OCI-LY1 (cell line): ENCODE data around the gene SLAMF1.

Experiments used
- H2AFZ ChIP-seq: fragments of 200-600 bp; sonication (generic), shearing (Covaris generic); 2 replicates; pipeline ENCODE4 v1.6.0; 2014; ENCODE audit warnings: antibody characterized with exemption, mild to moderate bottlenecking, low read length
- H3F3A ChIP-seq: fragments of 200-600 bp; sonication (generic), shearing (Covaris generic); 2 replicates; pipeline ENCODE4 v1.6.0; 2014; ENCODE audit warnings: mild to moderate bottlenecking, antibody characterized with exemption, low read length, moderate library complexity; ENCODE audit not compliant: insufficient read depth
- H3K27ac ChIP-seq: fragments of 200-600 bp; sonication (generic); 2 replicates; pipeline ENCODE4 v1.5.1; 2014; ENCODE audit warnings: low read length, mixed run types, mild to moderate bottlenecking, low read depth; ENCODE audit not compliant: poor library complexity, severe bottlenecking
- H3K27me3 ChIP-seq: fragments of 200-600 bp; sonication (generic); 2 replicates; pipeline ENCODE4 v1.6.0; 2014; ENCODE audit warnings: antibody characterized with exemption, mild to moderate bottlenecking, low read length, moderate library complexity; ENCODE audit not compliant: insufficient read depth
- H3K36me3 ChIP-seq: fragments of 200-600 bp; sonication (generic); 2 replicates; pipeline ENCODE4 v1.6.1; 2014; ENCODE audit warnings: mild to moderate bottlenecking, antibody characterized with exemption, low read length, moderate library complexity, mixed read lengths; ENCODE audit not compliant: insufficient read depth
- H3K4me1 ChIP-seq: fragments of 200-600 bp; sonication (generic); 2 replicates; pipeline ENCODE4 v1.5.1; 2014; ENCODE audit warnings: mild to moderate bottlenecking, low read length, moderate library complexity; ENCODE audit not compliant: insufficient read depth, severe bottlenecking
- H3K4me2 ChIP-seq: fragments of 200-600 bp; sonication (generic), shearing (Covaris generic); 2 replicates; pipeline ENCODE4 v1.6.1; 2014; ENCODE audit warnings: low read length
- H3K4me3 ChIP-seq: fragments of 200-600 bp; sonication (generic); 2 replicates; pipeline ENCODE4 v1.5.1; 2014; ENCODE audit warnings: low read length, low read depth, mild to moderate bottlenecking, mixed read lengths; ENCODE audit not compliant: poor library complexity, severe bottlenecking
- H3K79me2 ChIP-seq: fragments of 200-600 bp; shearing (Covaris generic); 2 replicates; pipeline ENCODE4 v1.6.1; 2016; ENCODE audit warnings: mixed run types, low read length, mixed read lengths; ENCODE audit not compliant: insufficient read depth
- H3K9ac ChIP-seq: fragments of 200-600 bp; sonication (generic), shearing (Covaris generic); 2 replicates; pipeline ENCODE4 v1.6.1; 2014; ENCODE audit warnings: mild to moderate bottlenecking, low read length, mixed read lengths
- H3K9me2 ChIP-seq: fragments of 200-600 bp; sonication (generic), shearing (Covaris generic); 2 replicates; pipeline ENCODE4 v1.6.1; 2014; ENCODE audit warnings: low read depth, mild to moderate bottlenecking, low read length, mixed read lengths
- H3K9me3 ChIP-seq: fragments of 200-600 bp; shearing (Covaris generic); 2 replicates; pipeline ENCODE4 v1.6.1; 2014; ENCODE audit warnings: low read length, mixed read lengths
- H4K20me1 ChIP-seq: fragments of 200-600 bp; sonication (generic), shearing (Covaris generic); 2 replicates; pipeline ENCODE4 v1.6.0; 2016; ENCODE audit warnings: mild to moderate bottlenecking, low read length; ENCODE audit not compliant: insufficient read depth
- EZH2 ChIP-seq: fragments of 200-600 bp; sonication (generic), shearing (Covaris generic); IDR thresholded peaks from 2 replicates; pipeline ENCODE4 v1.8.0; 2017; ENCODE audit warnings: borderline replicate concordance, mixed run types, mild to moderate bottlenecking, antibody characterized with exemption, low read length, moderate library complexity, mixed read lengths
- TF ChIP-seq, protein P1 (sequence below): fragments of 200-600 bp; sonication (generic), shearing (Covaris generic); IDR thresholded peaks from 2 replicates; pipeline ENCODE4 v1.5.1; 2017; ENCODE audit warnings: mild to moderate bottlenecking, antibody characterized with exemption, low read length, moderate library complexity, mixed read lengths

SLAMF1 gene

GRCh38 chr1:160637065-160637464, 9.8 kb downstream of the SLAMF1 start:
- H3K27me3 ChIP-seq, result no peaks in the 10 kb centered on the region
- peaks cover 42% of the 10 kb centered on the region for H3K4me1 ChIP-seq
- TF ChIP-seq EZH2, result no peak
- TF ChIP-seq, protein P1, sequence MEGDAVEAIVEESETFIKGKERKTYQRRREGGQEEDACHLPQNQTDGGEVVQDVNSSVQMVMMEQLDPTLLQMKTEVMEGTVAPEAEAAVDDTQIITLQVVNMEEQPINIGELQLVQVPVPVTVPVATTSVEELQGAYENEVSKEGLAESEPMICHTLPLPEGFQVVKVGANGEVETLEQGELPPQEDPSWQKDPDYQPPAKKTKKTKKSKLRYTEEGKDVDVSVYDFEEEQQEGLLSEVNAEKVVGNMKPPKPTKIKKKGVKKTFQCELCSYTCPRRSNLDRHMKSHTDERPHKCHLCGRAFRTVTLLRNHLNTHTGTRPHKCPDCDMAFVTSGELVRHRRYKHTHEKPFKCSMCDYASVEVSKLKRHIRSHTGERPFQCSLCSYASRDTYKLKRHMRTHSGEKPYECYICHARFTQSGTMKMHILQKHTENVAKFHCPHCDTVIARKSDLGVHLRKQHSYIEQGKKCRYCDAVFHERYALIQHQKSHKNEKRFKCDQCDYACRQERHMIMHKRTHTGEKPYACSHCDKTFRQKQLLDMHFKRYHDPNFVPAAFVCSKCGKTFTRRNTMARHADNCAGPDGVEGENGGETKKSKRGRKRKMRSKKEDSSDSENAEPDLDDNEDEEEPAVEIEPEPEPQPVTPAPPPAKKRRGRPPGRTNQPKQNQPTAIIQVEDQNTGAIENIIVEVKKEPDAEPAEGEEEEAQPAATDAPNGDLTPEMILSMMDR, result no peak
- H3K9ac ChIP-seq, result no peak overlapping the region
- no peak overlapping the region for H3K27ac ChIP-seq
- no peaks in the 10 kb centered on the region for H4K20me1 ChIP-seq
- H3K79me2 ChIP-seq, result no peaks in the 10 kb centered on the region
- no peaks in the 10 kb centered on the region for H3K36me3 ChIP-seq
- no peaks in the 10 kb centered on the region for H3K9me3 ChIP-seq
- H3K9me2 ChIP-seq, result no peaks in the 10 kb centered on the region
- H3K4me2 ChIP-seq, result no peak overlapping the region
- no peak overlapping the region for H2AFZ ChIP-seq
- no peak overlapping the region for H3K4me3 ChIP-seq
- H3F3A ChIP-seq, result no peaks in the 10 kb centered on the region

- no peaks in the 10 kb centered on the region for H3K27me3 ChIP-seq
- H2AFZ ChIP-seq, result no peak overlapping the region
- H3K9me3 ChIP-seq, result no peaks in the 10 kb centered on the region
- H3K36me3 ChIP-seq, result no peaks in the 10 kb centered on the region
- no peak overlapping the region for H3K27ac ChIP-seq
- H3K4me2 ChIP-seq, result no peak overlapping the region
- no peak overlapping the region for H3K4me3 ChIP-seq
- no peaks in the 10 kb centered on the region for H3K9me2 ChIP-seq
- no peaks in the 10 kb centered on the region for H4K20me1 ChIP-seq
- H3K79me2 ChIP-seq, result no peaks in the 10 kb centered on the region
- H3K9ac ChIP-seq, result no peak overlapping the region
- H3F3A ChIP-seq, result no peaks in the 10 kb centered on the region
- no peak for TF ChIP-seq EZH2
- TF ChIP-seq, protein P1, result no peak
- peaks cover 39% of the 10 kb centered on the region for H3K4me1 ChIP-seq
These were observed 10.3 kb downstream of the SLAMF1 start for GRCh38 chr1:160636547-160636946.

- TF ChIP-seq, protein P1, result no peak
- no peak for TF ChIP-seq EZH2
- Histone ChIP-seq H3K27me3 (no peaks in the 10 kb centered on the region), H3K9ac (no peak overlapping the region), H3F3A (no peaks in the 10 kb centered on the region), H4K20me1 (no peaks in the 10 kb centered on the region), H3K9me3 (no peaks in the 10 kb centered on the region), H3K36me3 (no peaks in the 10 kb centered on the region), H3K9me2 (no peaks in the 10 kb centered on the region), H3K4me1 (peaks cover 35% of the 10 kb centered on the region), H3K27ac (no peak overlapping the region), H3K79me2 (no peaks in the 10 kb centered on the region), H2AFZ (no peak overlapping the region), H3K4me2 (no peak overlapping the region), H3K4me3 (no peak overlapping the region)
These were observed 10.8 kb downstream of the SLAMF1 start for GRCh38 chr1:160636076-160636475.
